H1 (cell line): Measurements from ENCODE around the gene RNF130. TPM values are rescaled to one million over a fixed set of nuclear protein-coding genes. Genes with fewer than 3 reads are reported as not detected.

Source experiments
- CTCF ChIA-PET: fragments of 300-600 bp; sonication (Branson Sonifier 250); formaldehyde crosslinking; loops from one replicate; lab custom pipeline; 2021; ENCODE audit not compliant: partially characterized antibody; lab: Charles Lee
- POLR2A ChIA-PET: fragments of 300-600 bp; sonication (Branson Sonifier 250); formaldehyde crosslinking; loops from one replicate; lab custom pipeline; 2021; ENCODE audit warnings: inconsistent platforms; ENCODE audit not compliant: partially characterized antibody; lab: Charles Lee
- DNase-seq, 2 experiments: peaks; one replicate each; pipeline versions ENCODE4 v3.0.0 to v3.0.0-alpha.2; 2010 to 2022; ENCODE audit warnings: low spot score in 2 of 2, low read depth in 1 of 2, mixed read lengths in 1 of 2
- FAIRE-seq: peaks from 2 replicates; lab custom pipeline; 2011; peaks lifted over from hg19 to GRCh38; lab: Jason Lieb, UNC
- H2AFZ ChIP-seq: 2 replicates; pipeline ENCODE4 v1.8.1; 2012; ENCODE audit warnings: low read length, inconsistent platforms
- H2AK5ac ChIP-seq: 2 replicates; pipeline ENCODE4 v1.6.1; 2013; ENCODE audit warnings: low read depth, low read length
- H2BK120ac ChIP-seq: replicated peaks from 2 replicates; pipeline ENCODE3; 2013; ENCODE audit warnings: low read depth, low read length, inconsistent platforms
- H2BK12ac ChIP-seq: 2 replicates; pipeline ENCODE4 v1.6.1; 2013; ENCODE audit warnings: low read depth, low read length
- H2BK15ac ChIP-seq: 2 replicates; pipeline ENCODE4 v1.6.1; 2013; ENCODE audit warnings: low read length
- H2BK20ac ChIP-seq: 2 replicates; pipeline ENCODE4 v1.6.1; 2013; ENCODE audit warnings: low read length
- H2BK5ac ChIP-seq: 2 replicates; pipeline ENCODE4 v1.6.1; 2013; ENCODE audit warnings: low read depth, low read length
- H3K14ac ChIP-seq: 2 replicates; pipeline ENCODE4 v1.6.1; 2013; ENCODE audit warnings: inconsistent platforms; ENCODE audit not compliant: insufficient read length
- H3K18ac ChIP-seq: 2 replicates; pipeline ENCODE4 v1.6.1; 2013; ENCODE audit warnings: low read length; ENCODE audit errors: extremely low read depth
- H3K23ac ChIP-seq: 2 replicates; pipeline ENCODE4 v1.6.1; 2013; ENCODE audit warnings: inconsistent platforms; ENCODE audit not compliant: insufficient read length
- H3K23me2 ChIP-seq: 2 replicates; pipeline ENCODE4 v1.6.1; 2013; ENCODE audit warnings: low read depth, low read length
- H3K27ac ChIP-seq: 2 replicates; pipeline ENCODE4 v1.6.1; 2011; ENCODE audit warnings: low read depth, low read length, inconsistent platforms
- H3K27me3 ChIP-seq, 4 experiments: replicated peaks in 1 of 4; 1 replicate in 1 of 4; 2 replicates in 3 of 4; pipeline versions ENCODE4 v1.6.1 to v1.8.1; 2011 to 2013; ENCODE audit warnings: low read length in 3 of 4, mild to moderate bottlenecking in 3 of 4, inconsistent platforms in 2 of 4, mixed read lengths in 2 of 4, moderate library complexity in 1 of 4; ENCODE audit not compliant: control insufficient read depth in 3 of 4, insufficient read depth in 3 of 4; ENCODE audit errors: extremely low read depth in 1 of 4
- H3K36me3 ChIP-seq, 4 experiments: 2 replicates each; pipeline versions ENCODE4 v1.6.1 to v1.8.1; 2011 to 2013; ENCODE audit warnings: mild to moderate bottlenecking in 4 of 4, low read length in 3 of 4, moderate library complexity in 2 of 4, control low read depth in 1 of 4, inconsistent platforms in 1 of 4; ENCODE audit not compliant: insufficient read depth in 4 of 4, control insufficient read depth in 2 of 4
- H3K4ac ChIP-seq: replicated peaks from 2 replicates; pipeline ENCODE3; 2013; ENCODE audit warnings: low read length, low read depth, mixed read lengths, inconsistent platforms; ENCODE audit not compliant: insufficient read length
- H3K4me1 ChIP-seq, 4 experiments: replicated peaks in 1 of 4; 1 replicate in 1 of 4; 2 replicates in 3 of 4; pipeline versions ENCODE4 v1.6.1 to v1.8.1; 2011 to 2013; ENCODE audit warnings: low read length in 3 of 4, inconsistent platforms in 2 of 4, mixed read lengths in 1 of 4; ENCODE audit not compliant: insufficient read depth in 4 of 4, control insufficient read depth in 3 of 4
- H3K4me2 ChIP-seq, 2 experiments: 2 replicates each; pipeline versions ENCODE4 v1.6.1 to v1.8.1; 2011 to 2013; ENCODE audit warnings: low read depth in 2 of 2, low read length in 2 of 2, control low read depth in 1 of 2, inconsistent platforms in 1 of 2, mild to moderate bottlenecking in 1 of 2; ENCODE audit not compliant: insufficient read depth in 1 of 2
- H3K4me3 ChIP-seq, 4 experiments: fragments of 200-600, 300-600 bp in 1 of 4; sonication (generic), shearing (Covaris generic), sonication (Bioruptor Twin) in 1 of 4; 2 replicates each; pipeline versions ENCODE4 v1.5.1 to v1.8.1; 2011 to 2016; ENCODE audit warnings: low read length in 4 of 4, low read depth in 3 of 4, control low read depth in 2 of 4, inconsistent platforms in 2 of 4, mild to moderate bottlenecking in 2 of 4, mixed read lengths in 1 of 4, moderate library complexity in 1 of 4; ENCODE audit not compliant: insufficient read depth in 2 of 4; ENCODE audit errors: extremely low read depth in 1 of 4
- H3K56ac ChIP-seq: replicated peaks from 2 replicates; pipeline ENCODE3; 2013; ENCODE audit warnings: low read depth, mild to moderate bottlenecking, mixed read lengths, low read length, inconsistent platforms; ENCODE audit not compliant: insufficient read length
- H3K79me1 ChIP-seq: 2 replicates; pipeline ENCODE4 v1.6.1; 2013; ENCODE audit warnings: low read depth, low read length, control low read depth
- H3K79me2 ChIP-seq, 2 experiments: 2 replicates each; pipeline versions ENCODE4 v1.6.1 to v1.8.1; 2012 to 2013; ENCODE audit warnings: low read length in 2 of 2, mild to moderate bottlenecking in 2 of 2, inconsistent platforms in 1 of 2; ENCODE audit not compliant: insufficient read depth in 2 of 2, control insufficient read depth in 1 of 2
- H3K9ac ChIP-seq, 4 experiments: replicated peaks in 1 of 4; 1 replicate in 1 of 4; 2 replicates in 3 of 4; pipeline versions ENCODE4 v1.6.1 to v1.8.1; 2011 to 2013; ENCODE audit warnings: low read depth in 3 of 4, low read length in 3 of 4, control low read depth in 2 of 4, mild to moderate bottlenecking in 2 of 4, moderate library complexity in 2 of 4, inconsistent platforms in 1 of 4; ENCODE audit errors: extremely low read depth in 1 of 4
- H3K9me3 ChIP-seq, 2 experiments: 2 replicates each; pipeline versions ENCODE4 v1.6.1 to v1.8.1; 2012 to 2013; ENCODE audit warnings: mild to moderate bottlenecking in 2 of 2, moderate library complexity in 2 of 2, control low read depth in 1 of 2, inconsistent platforms in 1 of 2, low read depth in 1 of 2, low read length in 1 of 2, mixed read lengths in 1 of 2; ENCODE audit not compliant: insufficient read depth in 2 of 2
- H4K20me1 ChIP-seq, 2 experiments: replicated peaks in 1 of 2; 2 replicates each; pipeline versions ENCODE3 to v1.8.1; 2011 to 2013; ENCODE audit warnings: inconsistent platforms in 2 of 2, low read length in 2 of 2, mild to moderate bottlenecking in 1 of 2; ENCODE audit not compliant: insufficient read depth in 2 of 2, control insufficient read depth in 1 of 2
- H4K5ac ChIP-seq: 2 replicates; pipeline ENCODE4 v1.6.1; 2013; ENCODE audit warnings: low read length, low read depth, mixed read lengths, inconsistent platforms; ENCODE audit not compliant: insufficient read length
- H4K8ac ChIP-seq: 2 replicates; pipeline ENCODE4 v1.8.0; 2013; ENCODE audit warnings: mild to moderate bottlenecking, moderate library complexity, low read length, inconsistent platforms; ENCODE audit not compliant: insufficient read depth; ENCODE audit errors: extremely low read depth
- H4K91ac ChIP-seq: replicated peaks from 2 replicates; pipeline ENCODE3; 2013; ENCODE audit warnings: low read length, mixed read lengths, inconsistent platforms; ENCODE audit not compliant: insufficient read length
- CHD1 ChIP-seq: IDR thresholded peaks from 2 replicates; pipeline ENCODE4 v1.6.1; 2012; ENCODE audit warnings: low read depth, low read length, improper control_type of control experiment
- CHD2 ChIP-seq: IDR thresholded peaks from 2 replicates; pipeline ENCODE4 v1.6.1; 2012; ENCODE audit warnings: low read length, improper control_type of control experiment
- GTF2F1 ChIP-seq: IDR thresholded peaks from 2 replicates; pipeline ENCODE4 v1.6.1; 2012; ENCODE audit warnings: low read depth, low read length, improper control_type of control experiment, borderline replicate concordance
- JUN ChIP-seq: IDR thresholded peaks from 2 replicates; pipeline ENCODE4 v1.6.1; 2011; ENCODE audit warnings: low read depth, mild to moderate bottlenecking, improper control_type of control experiment, low read length
- JUND ChIP-seq: IDR thresholded peaks from 2 replicates; pipeline ENCODE4 v1.6.1; 2011; ENCODE audit warnings: mild to moderate bottlenecking, improper control_type of control experiment, low read length
- KDM4A ChIP-seq: IDR thresholded peaks from one replicate; pipeline ENCODE4 v1.7.1; 2012; ENCODE audit warnings: low read depth, mild to moderate bottlenecking, moderate library complexity, low read length, inconsistent platforms; ENCODE audit not compliant: severe bottlenecking
- SIN3A ChIP-seq, 2 experiments: IDR thresholded peaks in 1 of 2; conservative IDR thresholded peaks in 1 of 2; 2 replicates each; pipeline ENCODE4 v1.6.1; 2011 to 2012; ENCODE audit warnings: low read length in 2 of 2, improper control_type of control experiment in 1 of 2, low read depth in 1 of 2, mild to moderate bottlenecking in 1 of 2
- SP4 ChIP-seq: IDR thresholded peaks from 2 replicates; pipeline ENCODE4 v1.6.1; 2012; ENCODE audit warnings: low read length, inconsistent platforms
- TBP ChIP-seq: IDR thresholded peaks from 2 replicates; pipeline ENCODE4 v1.6.1; 2011; ENCODE audit warnings: low read depth, low read length, improper control_type of control experiment
- TCF12 ChIP-seq: IDR thresholded peaks from 2 replicates; pipeline ENCODE4 v1.6.1; 2011; ENCODE audit warnings: low read depth, mild to moderate bottlenecking, low read length
- TEAD4 ChIP-seq: IDR thresholded peaks from 2 replicates; pipeline ENCODE4 v1.6.1; 2012; ENCODE audit warnings: low read depth, low read length, inconsistent platforms, mixed read lengths
- ZNF274 ChIP-seq: IDR thresholded peaks from 2 replicates; pipeline ENCODE4 v1.7.0; 2012; ENCODE audit warnings: low read length, borderline replicate concordance; ENCODE audit errors: extremely low read depth
- WGBS, 2 experiments: shearing (Covaris generic) in 1 of 2; methylation state at CpG; one replicate each; pipeline versions ENCODE4 v1.1.6 to v1.1.7; 2013 to 2015; ENCODE audit warnings: low lambda C conversion rate in 2 of 2, mixed read lengths in 2 of 2, inconsistent platforms in 1 of 2, low coverage in 1 of 2, missing lambda C conversion rate in 1 of 2; ENCODE audit not compliant: insufficient replicate concordance in 2 of 2, insufficient coverage in 1 of 2, insufficient read length in 1 of 2; ENCODE audit errors: extremely low coverage in 1 of 2, missing lambda C conversion rate in 1 of 2; 5-methylcytosine and 5-hydroxymethylcytosine counted together
- polyA plus RNA-seq, 7 experiments: library from polyadenylated mRNA; depleted of rRNA in 3 of 7; stranded (reverse) in 5 of 7; unstranded in 2 of 7; fragments of >200 nt in 5 of 7; fragments of 200-250 nt in 2 of 7; gene quantifications; 1 replicate in 5 of 7; 2 replicates in 1 of 7; 4 replicates in 1 of 7; pipeline versions ENCODE4 v1.2.1 to v1.2.3, GENCODE V29; 2011 to 2013; ENCODE audit warnings: missing spikeins in 2 of 7, mixed read lengths in 2 of 7
- total RNA-seq: library from RNA; stranded (reverse); fragmentation: NEBNext Ultra II Directional; extraction: Animal tissue kit (Norgen Biotek cat#: 25700); gene quantifications from 2 replicates; pipeline ENCODE4 v1.2.1, GENCODE V29; 2021
- TF ChIP-seq, protein P1 (sequence below): IDR thresholded peaks from 2 replicates; pipeline ENCODE4 v1.6.1; 2011; ENCODE audit warnings: low read depth, mild to moderate bottlenecking, low read length; ENCODE audit not compliant: insufficient read depth

Gene RNF130
- total and polyA plus RNA-seq, 2 of the 8 experiments (the other 6 are each of a cell fraction or from before 2014, with no cell fraction given) = 65.1 to 70.0 TPM

DNA sequence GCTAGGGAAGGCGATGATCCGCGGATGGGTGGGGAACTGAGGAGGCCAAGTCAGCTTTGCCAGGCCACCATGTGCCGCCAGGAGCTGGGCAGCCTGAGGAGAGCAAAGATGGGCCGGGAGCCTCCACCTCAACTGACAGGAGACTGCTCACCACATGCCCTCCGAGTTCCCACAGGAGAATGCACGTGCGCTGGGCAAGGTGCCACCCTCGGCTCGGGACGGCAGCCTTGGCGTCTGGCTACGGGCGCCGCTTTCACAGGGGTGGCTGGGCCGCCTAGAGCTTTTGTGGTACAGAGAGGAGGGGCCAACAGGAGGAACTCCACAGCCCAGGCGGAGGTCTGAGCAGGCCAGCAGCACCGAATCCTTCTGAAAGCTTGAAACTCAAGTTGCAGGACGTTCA, 158.6 kb downstream of the RNF130 start:
- no peaks in the 10 kb centered on the region for H3K79me1 ChIP-seq
- H2AFZ ChIP-seq = no peak overlapping the region
- H3K9ac ChIP-seq = no peak overlapping the region
- no peak overlapping the region for H4K8ac ChIP-seq
- no peak overlapping the region for H2BK5ac ChIP-seq
- no peak overlapping the region for H3K18ac ChIP-seq
- H3K4me2 ChIP-seq = no peak overlapping the region
- FAIRE-seq = no peak
- WGBS, 2 experiments = 94% methylated on average over 19 of the region's 19 CpGs; no CpG with 5 or more reads in 1 of the 2 experiments
- no peak overlapping the region for H2BK12ac ChIP-seq
- TF ChIP-seq CHD2 (no peak), SP4 (no peak), KDM4A (no peak), TBP (no peak), CHD1 (no peak), ZNF274 (no peak), SIN3A (conservative IDR thresholded peaks at IDR 0.05 in 1 of 2, IDR thresholded peaks at IDR 0.05 in 1 of 2; ENCODE audit: low read depth in 1 of 2, low read length in 2 of 2) (no peak), TEAD4 (no peak), JUN (no peak), JUND (no peak), GTF2F1 (no peak), TCF12 (no peak)
- TF ChIP-seq, protein P1, sequence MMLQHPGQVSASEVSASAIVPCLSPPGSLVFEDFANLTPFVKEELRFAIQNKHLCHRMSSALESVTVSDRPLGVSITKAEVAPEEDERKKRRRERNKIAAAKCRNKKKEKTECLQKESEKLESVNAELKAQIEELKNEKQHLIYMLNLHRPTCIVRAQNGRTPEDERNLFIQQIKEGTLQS = no peak
- no peak overlapping the region for H3K4ac ChIP-seq
- H3K27ac ChIP-seq = no peak overlapping the region
- no peak overlapping the region for H2BK20ac ChIP-seq
- no peak overlapping the region for H3K4me3 ChIP-seq
- no peak for DNase-seq
- H4K20me1 ChIP-seq = no peaks in the 10 kb centered on the region
- H2AK5ac ChIP-seq = no peak overlapping the region
- POLR2A ChIA-PET = no interaction called here
- CTCF ChIA-PET = interaction anchor here (1.1 to 2.4 kb wide), 2 partner anchors 62 to 111 kb away, joined by 4 to 14 read pairs; no protein-coding TSS in a partner anchor
- peaks cover 0 to 8% (median 4%) of the 10 kb centered on the region in 4 experiments; a peak in 6 of 7 replicates for H3K4me1 ChIP-seq
- H3K56ac ChIP-seq = no peak overlapping the region
- no peaks in the 10 kb centered on the region; a peak in 1 of 4 replicates for H3K9me3 ChIP-seq
- no peak overlapping the region for H4K91ac ChIP-seq
- no peaks in the 10 kb centered on the region for H3K79me2 ChIP-seq
- H3K27me3 ChIP-seq = peaks cover 0 to 1% (median 0%) of the 10 kb centered on the region in 4 experiments; a peak in 1 of 7 replicates
- H4K5ac ChIP-seq = no peak overlapping the region
- H3K14ac ChIP-seq = no peak overlapping the region
- no peaks in the 10 kb centered on the region for H3K36me3 ChIP-seq
- no peak overlapping the region for H2BK120ac ChIP-seq
- H3K23me2 ChIP-seq = peaks cover under 1% of the 10 kb centered on the region; the same call in 1 of the 2 replicates
- no peak overlapping the region for H3K23ac ChIP-seq
- H2BK15ac ChIP-seq = no peak overlapping the region
